K562 (cell line): ENCODE results near the gene IQCN. TPM values are rescaled to one million over a fixed set of nuclear protein-coding genes. Genes with fewer than 3 reads are reported as not detected.

Experiments
- ATAC-seq: fragments of 200-7000 bp; cut with Tn5 transposase; 3 replicates; pipeline ENCODE4 v1.9.1; 2020; ENCODE audit warnings: moderate library complexity
- BruUV-seq: library from RNA; stranded (reverse); fragments of 400-500 nt; replicated peaks from 2 replicates; lab custom pipeline; 2021; lab: Mats Ljungman, UMichigan
- CTCF ChIA-PET: fragments of 300-600 bp; formaldehyde crosslinking; extraction: SDS; loops from one replicate; lab custom pipeline; 2021; ENCODE audit warnings: low intra/inter-chr PET ratio; lab: Yijun Ruan, JAX
- POLR2A ChIA-PET: fragments of 300-600, 350-650 bp; sonication (Branson Sonifier 250); formaldehyde crosslinking; extraction: SDS; loops from one replicate; lab custom pipeline; 2021; ENCODE audit warnings: antibody characterized with exemption, inconsistent platforms; lab: Yijun Ruan, JAX
- DNase-seq, 4 experiments: peaks; one replicate each; pipeline versions ENCODE4 v3.0.0 to v3.0.0-alpha.2; 2011 to 2018; ENCODE audit warnings: low spot score in 3 of 4, mixed read lengths in 3 of 4; ENCODE audit errors: extremely low read depth in 1 of 4
- FAIRE-seq: peaks from 2 replicates; lab custom pipeline; 2011; peaks lifted over from hg19 to GRCh38; lab: Jason Lieb, UNC
- H2AFZ ChIP-seq: 2 replicates; pipeline ENCODE4 v1.6.0; 2011; ENCODE audit warnings: low read depth, low read length, control low read depth, inconsistent platforms
- H3K27ac ChIP-seq: fragments of 200-600 bp; 3 replicates; pipeline ENCODE4 v1.8.0; 2011; ENCODE audit warnings: low read depth, mild to moderate bottlenecking, control low read depth, inconsistent platforms, low read length, moderate library complexity, mixed read lengths; ENCODE audit errors: extremely low read depth
- H3K27me3 ChIP-seq, 2 experiments: fragments of 300-600 bp in 1 of 2; 2 replicates in 1 of 2; 3 replicates in 1 of 2; pipeline versions ENCODE4 v1.6.0 to v1.8.0; 2011; ENCODE audit warnings: inconsistent platforms in 2 of 2, low read length in 2 of 2, mild to moderate bottlenecking in 1 of 2, mixed read lengths in 1 of 2, moderate library complexity in 1 of 2; ENCODE audit not compliant: control insufficient read depth in 2 of 2, insufficient read depth in 2 of 2
- H3K36me3 ChIP-seq: fragments of 300-600 bp; 3 replicates; pipeline ENCODE4 v1.8.0; 2011; ENCODE audit warnings: mild to moderate bottlenecking, low read length, inconsistent platforms; ENCODE audit not compliant: control insufficient read depth, insufficient read depth
- H3K4me1 ChIP-seq, 2 experiments: fragments of 200-600 bp in 1 of 2; replicated peaks in 1 of 2; 2 replicates in 1 of 2; 3 replicates in 1 of 2; pipeline versions ENCODE4 v1.5.1 to v1.8.0; 2011; ENCODE audit warnings: inconsistent platforms in 2 of 2, low read length in 2 of 2, mild to moderate bottlenecking in 1 of 2, mixed read lengths in 1 of 2, moderate library complexity in 1 of 2; ENCODE audit not compliant: control insufficient read depth in 2 of 2, insufficient read depth in 2 of 2
- H3K4me2 ChIP-seq: 2 replicates; pipeline ENCODE4 v1.6.1; 2011; ENCODE audit warnings: low read length, control low read depth, inconsistent platforms, mixed read lengths; ENCODE audit not compliant: insufficient read depth
- H3K4me3 ChIP-seq: fragments of 200-600 bp; sonication (generic), shearing (Covaris generic); 2 replicates; pipeline ENCODE4 v1.5.1; 2016; ENCODE audit warnings: control low read depth, inconsistent platforms
- H3K79me2 ChIP-seq: fragments of 200-600 bp; 3 replicates; pipeline ENCODE4 v1.8.0; 2011; ENCODE audit warnings: low read length, inconsistent platforms; ENCODE audit not compliant: control insufficient read depth, insufficient read depth
- H3K9ac ChIP-seq, 2 experiments: 2 replicates each; pipeline versions ENCODE4 v1.6.0 to v1.6.1; 2011; ENCODE audit warnings: low read depth in 2 of 2, low read length in 2 of 2, control low read depth in 1 of 2, inconsistent platforms in 1 of 2, mild to moderate bottlenecking in 1 of 2, mixed read lengths in 1 of 2; ENCODE audit not compliant: insufficient read depth in 1 of 2
- H3K9me1 ChIP-seq: one replicate; pipeline ENCODE4 v1.6.0; 2011; ENCODE audit warnings: inconsistent platforms, mild to moderate bottlenecking, low read length, moderate library complexity; ENCODE audit not compliant: control insufficient read depth, insufficient read depth
- H3K9me3 ChIP-seq: replicated peaks from 2 replicates; pipeline ENCODE4 v1.5.1; 2011; ENCODE audit warnings: low read depth, low read length, inconsistent platforms; ENCODE audit not compliant: control insufficient read depth, insufficient read depth
- H4K20me1 ChIP-seq: replicated peaks from 2 replicates; pipeline ENCODE4 v1.6.1; 2011; ENCODE audit warnings: low read length, inconsistent platforms, mixed read lengths; ENCODE audit not compliant: control insufficient read depth, insufficient read depth
- HDAC2 ChIP-seq: fragments of 450-650 bp; IDR thresholded peaks from 2 replicates; pipeline ENCODE4 v1.6.1; 2016; ENCODE audit warnings: mild to moderate bottlenecking
- HDAC6 ChIP-seq: IDR thresholded peaks from 2 replicates; pipeline ENCODE4 v1.6.1; 2012; ENCODE audit warnings: low read depth, mild to moderate bottlenecking, control low read depth, inconsistent platforms, low read length, moderate library complexity
- HEY1 ChIP-seq: fragments of 250-450 bp; sonication (Bioruptor Pico); IDR thresholded peaks from 2 replicates; pipeline ENCODE4 v1.5.0; 2020; ENCODE audit warnings: mild to moderate bottlenecking, moderate library complexity, borderline replicate concordance
- MAFK ChIP-seq: IDR thresholded peaks from 2 replicates; pipeline ENCODE4 v1.6.1; 2011; ENCODE audit warnings: low read length, improper control_type of control experiment
- MXI1 ChIP-seq: IDR thresholded peaks from 2 replicates; pipeline ENCODE4 v1.6.1; 2011; ENCODE audit warnings: low read depth, mild to moderate bottlenecking, improper control_type of control experiment, low read length
- NEUROD1 ChIP-seq: fragments of 150-350 bp; IDR thresholded peaks from 2 replicates; pipeline ENCODE4 v1.6.1; 2014; ENCODE audit warnings: borderline replicate concordance, low read length, low read depth; ENCODE audit not compliant: partially characterized antibody
- NR1H2 ChIP-seq: sonication (generic); formaldehyde crosslinking; IDR thresholded peaks from 2 replicates; pipeline ENCODE4 v1.4.0; 2020; ENCODE audit warnings: mild to moderate bottlenecking, missing genetic modification reagents
- NRF1 ChIP-seq, 2 experiments: fragments of 450-650 bp; IDR thresholded peaks in 1 of 2; conservative IDR thresholded peaks in 1 of 2; 2 replicates each; pipeline ENCODE4 v1.6.1; 2014; ENCODE audit warnings: mild to moderate bottlenecking in 2 of 2
- TEAD4 ChIP-seq, 2 experiments: sonication (generic) in 1 of 2; formaldehyde crosslinking in 1 of 2; IDR thresholded peaks; 2 replicates each; pipeline versions ENCODE4 v1.6.1 to v1.8.0; 2012 to 2022; ENCODE audit warnings: borderline replicate concordance in 1 of 2, inconsistent platforms in 1 of 2, low read length in 1 of 2, mild to moderate bottlenecking in 1 of 2, missing genetic modification reagents in 1 of 2
- WHSC1 ChIP-seq: IDR thresholded peaks from one replicate; pipeline ENCODE4 v1.6.1; 2012; ENCODE audit warnings: low read length, control low read depth, inconsistent platforms
- ZNF12 ChIP-seq: sonication (generic); formaldehyde crosslinking; IDR thresholded peaks from 2 replicates; pipeline ENCODE4 v1.4.0; 2020; ENCODE audit warnings: mild to moderate bottlenecking, missing genetic modification reagents
- ZNF124 ChIP-seq: sonication (generic); formaldehyde crosslinking; IDR thresholded peaks from 2 replicates; pipeline ENCODE4 v1.8.1; 2022; ENCODE audit warnings: missing genetic modification reagents
- ZNF174 ChIP-seq: fragments of 250-450 bp; sonication (Bioruptor Pico); IDR thresholded peaks from 2 replicates; pipeline ENCODE4 v1.4.0; 2020; ENCODE audit warnings: mild to moderate bottlenecking
- WGBS: fragments of 100-300 bp; shearing (Covaris generic); methylation state at CpG from one replicate; pipeline ENCODE4 v1.1.6; 2016; ENCODE audit warnings: low coverage, mixed read lengths; ENCODE audit not compliant: insufficient coverage; ENCODE audit errors: missing lambda C conversion rate; 5-methylcytosine and 5-hydroxymethylcytosine counted together
- in situ Hi-C: fragments of 300-500 bp; cut with MboI; formaldehyde crosslinking; loops from 4 replicates; pipeline ENCODE4 v1.15.0; 2018; ENCODE audit warnings: inconsistent platforms, mixed read lengths
- intact Hi-C: fragments of 100-400 bp; cut with micrococcal nuclease; formaldehyde crosslinking; loops from 2 replicates; pipeline ENCODE4 v1.14.2; 2022
- polyA plus RNA-seq, 8 experiments: library from polyadenylated mRNA; depleted of rRNA in 4 of 8; stranded (reverse) in 5 of 8; unstranded in 3 of 8; fragments of >200 nt; fragmentation: Nextera tagmentation in 2 of 8; fragmentation: Illumina TruSeq in 1 of 8; extraction: Ambion mirVana in 2 of 8; extraction: Trizol in 1 of 8; gene quantifications; 2 replicates each; pipeline versions ENCODE4 v1.2.1 to v1.2.3, GENCODE V29; 2011 to 2014; ENCODE audit warnings: inconsistent platforms in 1 of 8, missing spikeins in 1 of 8
- total RNA-seq, 7 experiments: library from RNA; depleted of rRNA in 6 of 7; stranded (reverse); fragments of >200 nt in 6 of 7; fragmentation: Illumina TruSeq in 2 of 7; extraction: Trizol in 2 of 7; gene quantifications; 2 replicates each; pipeline versions ENCODE4 v1.2.1 to v1.2.3, GENCODE V29; 2011 to 2021; ENCODE audit warnings: low replicate concordance in 1 of 7
- TF ChIP-seq, protein P1 (sequence below): sonication (generic); formaldehyde crosslinking; IDR thresholded peaks from 2 replicates; pipeline ENCODE4 v1.8.0; 2022; ENCODE audit warnings: missing genetic modification reagents, mild to moderate bottlenecking, moderate library complexity, borderline replicate concordance
- TF ChIP-seq, protein P2 (sequence below): fragments of 200-800 bp; sonication (Bioruptor generic); IDR thresholded peaks from 2 replicates; pipeline ENCODE4 v1.6.1; 2017; ENCODE audit warnings: missing genetic modification characterization, missing compliant biosample characterization

IQCN gene
- total and polyA plus RNA-seq, 9 of the 15 experiments (the other 6 are each of a cell fraction or from before 2014, with no cell fraction given): 0.01 to 0.07 (median 0.04) TPM; not detected in 3

DNA sequence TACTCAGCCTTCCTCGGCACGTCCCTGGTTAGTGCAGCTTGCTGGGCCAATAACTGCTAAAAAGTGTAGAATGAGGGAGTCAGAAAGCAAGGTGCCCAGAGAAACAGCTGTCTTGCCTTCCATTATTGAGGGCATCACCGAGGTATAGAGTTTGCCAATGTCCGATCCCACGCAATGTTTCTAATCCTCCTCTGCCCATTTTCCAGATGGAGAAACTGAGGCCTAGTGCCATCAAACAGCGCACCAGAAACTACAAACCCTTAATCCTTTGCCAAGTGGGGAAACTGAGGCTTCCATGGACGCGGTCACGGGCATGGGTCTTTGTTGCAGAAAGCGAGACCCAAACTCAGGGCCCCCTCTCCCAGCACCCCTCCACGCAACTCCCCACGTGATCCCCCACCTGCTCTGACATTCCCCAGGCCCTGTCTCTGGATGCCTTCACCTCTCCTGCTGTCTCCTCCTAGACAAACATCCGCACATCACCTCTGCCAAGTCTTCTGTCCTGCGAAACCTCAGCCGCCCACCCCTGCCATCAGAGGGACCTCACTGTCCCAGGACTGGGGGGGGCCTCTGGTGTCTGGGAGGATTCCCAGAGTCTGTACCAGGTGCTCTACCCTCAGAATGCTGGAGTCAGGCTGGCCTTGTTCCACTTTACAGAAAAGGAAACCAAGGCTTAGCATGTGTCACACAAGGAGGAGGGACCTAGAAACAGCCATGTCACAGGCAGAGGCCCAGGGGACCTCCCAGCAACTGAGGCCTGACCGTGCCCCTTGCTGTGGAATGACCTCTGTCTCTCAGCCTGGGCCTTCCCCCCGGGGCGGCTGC lies 47.1 kb downstream of the IQCN start (continued):
- 0 out of 2 replicates have a peak, but pooled peaks have one; percentile 44 for TF ChIP-seq HDAC2
- no peak for TF ChIP-seq ZNF124 (CRISPR knock-in tag)
- no peak for TF ChIP-seq TEAD4 (IDR thresholded peaks at IDR 0.05; ENCODE audit: low read length)
- TF ChIP-seq TEAD4 (CRISPR knock-in tag; IDR thresholded peaks at IDR 0.05; ENCODE audit: borderline replicate concordance): no peak

DNA sequence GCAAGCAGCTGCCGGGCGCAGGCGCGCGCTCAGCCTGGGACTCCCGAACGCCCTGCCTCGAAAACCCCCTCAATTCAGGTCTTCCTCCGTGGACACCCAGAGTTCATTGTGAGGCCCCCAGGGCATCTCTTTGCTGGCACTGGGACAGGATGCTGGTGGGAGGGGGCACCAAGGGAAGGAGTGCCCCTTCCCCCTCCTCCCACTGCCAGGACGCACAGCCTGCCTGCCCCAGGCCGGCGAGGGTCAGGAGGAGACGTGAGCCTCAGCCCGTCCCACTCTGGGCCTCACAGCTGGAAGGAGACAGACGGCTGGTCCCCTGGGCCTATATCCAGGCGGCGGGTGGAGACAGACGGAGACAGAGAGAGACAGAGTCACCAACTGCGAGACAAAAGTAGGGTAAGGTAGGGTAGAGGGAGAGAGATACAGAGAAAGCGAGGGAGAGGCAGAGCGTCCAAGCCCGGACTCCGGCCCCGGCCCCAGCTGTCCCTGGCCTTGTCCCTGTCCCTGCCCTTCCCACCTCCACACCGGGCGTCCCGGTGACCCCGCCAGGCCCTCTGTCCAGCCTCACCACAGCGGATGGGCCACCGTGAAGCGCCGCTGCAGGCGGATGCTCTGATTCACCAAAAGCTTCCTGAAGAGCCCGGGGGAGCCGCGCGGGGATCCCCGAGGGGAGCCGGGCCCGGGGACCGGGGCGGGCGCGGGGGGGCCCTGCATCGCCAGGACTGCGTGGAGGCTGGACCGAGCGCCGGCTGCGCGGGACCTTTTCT lies 48.4 kb downstream of the IQCN start, which contains the start of gene PDE4C:
TSS of gene PDE4C (minus strand) at position 737 of the 767 bp plus-strand sequence. CDS start at position 714, 23 bp downstream.
- H3K27me3 ChIP-seq: no peaks in the 10 kb centered on the region; a peak in 1 of 5 replicates
- DNase-seq: no peak
- in situ Hi-C loops: no loop called here
- peaks cover 5% of the 10 kb centered on the region; the same call in 1 of the 2 replicates for H4K20me1 ChIP-seq
- H3K27ac ChIP-seq: peak within 1 kb of the TSS; percentile 84; the same call in 1 of the 3 replicates
- CTCF ChIA-PET: no interaction called here
- BruUV-seq: no TSS peak
- no peaks in the 10 kb centered on the region for H3K9me1 ChIP-seq
- ATAC-seq: no peak
- H3K4me3 ChIP-seq: no peak within 1 kb of the TSS
- intact Hi-C loops: no loop called here
- FAIRE-seq: no peak
- POLR2A ChIA-PET: no interaction called here
- H3K4me2 ChIP-seq: peak within 1 kb of the TSS; percentile 87
- WGBS: 25% methylated on average over 31 of the region's 51 CpGs
- no peaks in the 10 kb centered on the region for H3K79me2 ChIP-seq
- H3K4me1 ChIP-seq: peaks cover 21 to 52% of the 10 kb centered on the region in 2 experiments; a peak in 4 of 5 replicates
- H3K9me3 ChIP-seq: no peaks in the 10 kb centered on the region
- H2AFZ ChIP-seq: peak within 1 kb of the TSS; percentile 83
- H3K36me3 ChIP-seq: no peaks in the 10 kb centered on the region
- peak within 1 kb of the TSS; percentile 82 to 83; a peak in 3 of 4 replicates for H3K9ac ChIP-seq
- TF ChIP-seq NEUROD1 (no peak), ZNF174 (CRISPR knock-in tag) (no peak), MXI1 (no peak), WHSC1 (no peak), MAFK (no peak), NR1H2 (CRISPR knock-in tag) (no peak), HEY1 (CRISPR knock-in tag) (no peak), NRF1 (conservative IDR thresholded peaks at IDR 0.05 in 1 of 2, IDR thresholded peaks at IDR 0.05 in 1 of 2) (no peak), HDAC6 (no peak), ZNF12 (CRISPR knock-in tag) (no peak)
- TF ChIP-seq, protein P1, sequence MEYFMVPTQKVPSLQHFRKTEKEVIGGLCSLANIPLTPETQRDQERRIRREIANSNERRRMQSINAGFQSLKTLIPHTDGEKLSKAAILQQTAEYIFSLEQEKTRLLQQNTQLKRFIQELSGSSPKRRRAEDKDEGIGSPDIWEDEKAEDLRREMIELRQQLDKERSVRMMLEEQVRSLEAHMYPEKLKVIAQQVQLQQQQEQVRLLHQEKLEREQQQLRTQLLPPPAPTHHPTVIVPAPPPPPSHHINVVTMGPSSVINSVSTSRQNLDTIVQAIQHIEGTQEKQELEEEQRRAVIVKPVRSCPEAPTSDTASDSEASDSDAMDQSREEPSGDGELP: 0 out of 2 replicates have a peak, but pooled peaks have one; percentile 26
- TF ChIP-seq, protein P2, sequence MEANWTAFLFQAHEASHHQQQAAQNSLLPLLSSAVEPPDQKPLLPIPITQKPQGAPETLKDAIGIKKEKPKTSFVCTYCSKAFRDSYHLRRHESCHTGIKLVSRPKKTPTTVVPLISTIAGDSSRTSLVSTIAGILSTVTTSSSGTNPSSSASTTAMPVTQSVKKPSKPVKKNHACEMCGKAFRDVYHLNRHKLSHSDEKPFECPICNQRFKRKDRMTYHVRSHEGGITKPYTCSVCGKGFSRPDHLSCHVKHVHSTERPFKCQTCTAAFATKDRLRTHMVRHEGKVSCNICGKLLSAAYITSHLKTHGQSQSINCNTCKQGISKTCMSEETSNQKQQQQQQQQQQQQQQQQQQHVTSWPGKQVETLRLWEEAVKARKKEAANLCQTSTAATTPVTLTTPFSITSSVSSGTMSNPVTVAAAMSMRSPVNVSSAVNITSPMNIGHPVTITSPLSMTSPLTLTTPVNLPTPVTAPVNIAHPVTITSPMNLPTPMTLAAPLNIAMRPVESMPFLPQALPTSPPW (CRISPR knock-in tag): peak; percentile 37; the same call in 1 of the 2 replicates
